Measurements from ENCODE around the gene KREMEN2. TPM values are rescaled to one million over a fixed set of nuclear protein-coding genes. Genes with fewer than 3 reads are reported as not detected.

KREMEN2 gene
- total RNA-seq, 3 donors from 2014 or later: 0.22 to 1.7 (median 1.3) TPM

DNA sequence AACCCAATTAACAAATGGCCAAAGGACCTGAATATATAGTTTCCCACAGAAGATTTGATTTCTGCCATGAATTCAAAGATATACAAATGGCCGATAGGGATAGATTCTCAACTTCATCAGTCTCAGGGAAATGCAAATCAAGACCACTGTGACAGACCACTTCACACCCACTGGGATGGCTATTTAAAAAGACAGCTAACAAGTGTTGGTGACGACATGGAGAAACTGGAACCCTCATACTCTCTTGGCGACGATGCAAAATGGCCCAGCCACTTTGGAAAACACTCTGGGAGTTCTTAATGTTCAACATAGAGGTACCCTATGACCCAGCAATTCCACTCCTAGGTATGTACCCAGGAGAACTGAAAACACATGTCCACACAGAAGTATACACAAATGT lies 17.4 kb upstream of the KREMEN2 start:
- intact Hi-C loops (cut with DNase I, micrococcal nuclease): no loop called here
- no peaks in the 10 kb centered on the region for H3K9me3 ChIP-seq
- ATAC-seq (no peak), DNase-seq (no peak)
- H3K36me3 ChIP-seq (ENCODE audit: low read depth): no peaks in the 10 kb centered on the region
- TF ChIP-seq, protein P1, sequence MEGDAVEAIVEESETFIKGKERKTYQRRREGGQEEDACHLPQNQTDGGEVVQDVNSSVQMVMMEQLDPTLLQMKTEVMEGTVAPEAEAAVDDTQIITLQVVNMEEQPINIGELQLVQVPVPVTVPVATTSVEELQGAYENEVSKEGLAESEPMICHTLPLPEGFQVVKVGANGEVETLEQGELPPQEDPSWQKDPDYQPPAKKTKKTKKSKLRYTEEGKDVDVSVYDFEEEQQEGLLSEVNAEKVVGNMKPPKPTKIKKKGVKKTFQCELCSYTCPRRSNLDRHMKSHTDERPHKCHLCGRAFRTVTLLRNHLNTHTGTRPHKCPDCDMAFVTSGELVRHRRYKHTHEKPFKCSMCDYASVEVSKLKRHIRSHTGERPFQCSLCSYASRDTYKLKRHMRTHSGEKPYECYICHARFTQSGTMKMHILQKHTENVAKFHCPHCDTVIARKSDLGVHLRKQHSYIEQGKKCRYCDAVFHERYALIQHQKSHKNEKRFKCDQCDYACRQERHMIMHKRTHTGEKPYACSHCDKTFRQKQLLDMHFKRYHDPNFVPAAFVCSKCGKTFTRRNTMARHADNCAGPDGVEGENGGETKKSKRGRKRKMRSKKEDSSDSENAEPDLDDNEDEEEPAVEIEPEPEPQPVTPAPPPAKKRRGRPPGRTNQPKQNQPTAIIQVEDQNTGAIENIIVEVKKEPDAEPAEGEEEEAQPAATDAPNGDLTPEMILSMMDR (IDR thresholded peaks at IDR 0.05): no peak
- no peaks in the 10 kb centered on the region for H3K4me1 ChIP-seq (ENCODE audit: low read depth)
- no peak overlapping the region for H3K4me3 ChIP-seq

DNA sequence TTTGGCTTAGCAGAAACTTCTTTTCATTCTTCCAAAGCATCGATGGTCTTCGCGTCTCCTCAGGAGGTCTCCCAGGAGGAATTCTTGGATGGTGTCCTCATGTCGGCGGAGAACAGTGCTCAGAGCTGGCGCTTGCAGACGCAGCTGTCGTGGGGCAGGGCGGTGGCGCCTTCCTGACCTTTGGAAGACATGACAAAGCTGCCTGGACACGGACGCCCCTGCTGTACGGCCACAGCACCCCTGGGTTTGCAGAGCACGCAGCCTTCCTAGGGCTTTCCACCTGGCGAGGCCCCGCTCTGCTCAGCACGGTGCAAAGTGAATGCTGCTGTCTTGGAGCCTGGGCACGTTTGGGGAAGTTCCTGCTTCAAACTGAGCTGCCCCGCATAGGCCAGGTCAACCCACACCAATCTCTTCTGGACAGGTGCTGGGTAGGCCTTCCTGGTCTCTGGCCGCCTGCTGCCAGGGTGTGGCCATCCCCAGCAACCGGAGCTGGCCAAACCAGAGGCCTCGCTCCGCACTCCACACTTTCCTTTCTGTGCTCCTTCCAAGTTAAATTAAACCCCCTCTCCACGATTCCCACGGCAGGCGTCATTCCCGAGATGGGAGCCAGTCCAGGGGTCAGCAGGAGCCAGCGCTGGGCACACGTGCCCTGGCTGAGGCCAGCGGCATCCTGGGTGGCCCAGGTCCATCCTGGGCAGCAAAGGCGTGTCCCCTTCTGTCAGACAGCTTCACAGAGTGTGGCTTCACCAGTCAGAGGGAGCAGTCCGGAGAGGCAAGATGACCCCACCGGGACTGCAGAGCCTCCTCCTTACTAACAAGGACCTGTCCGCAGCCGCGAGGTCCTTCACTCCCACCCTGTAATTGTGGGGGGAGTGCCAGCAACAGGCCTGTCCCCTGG lies 15.0 kb upstream of the KREMEN2 start:
- Histone ChIP-seq H3K4me3 (no peak overlapping the region), H3K36me3 (ENCODE audit: low read depth) (no peaks in the 10 kb centered on the region), H3K9me3 (no peaks in the 10 kb centered on the region), H3K4me1 (ENCODE audit: low read depth) (no peaks in the 10 kb centered on the region)
- no peak for DNase-seq
- TF ChIP-seq, protein P1 (IDR thresholded peaks at IDR 0.05): no peak
- intact Hi-C loops (cut with DNase I, micrococcal nuclease): no loop called here
- no peak for ATAC-seq

- ATAC-seq (no peak), DNase-seq (no peak)
- Histone ChIP-seq H3K4me1 (ENCODE audit: low read depth) (no peaks in the 10 kb centered on the region), H3K4me3 (no peak overlapping the region), H3K36me3 (ENCODE audit: low read depth) (no peaks in the 10 kb centered on the region), H3K9me3 (no peaks in the 10 kb centered on the region)
- TF ChIP-seq, protein P1 (IDR thresholded peaks at IDR 0.05): no peak
- intact Hi-C loops (cut with DNase I, micrococcal nuclease): no loop called here
Observed at GRCh38 chr16:2949705-2950352, 14.2 kb upstream of the KREMEN2 start.

GRCh38 chr16:2950353-2950724 lies 13.7 kb upstream of the KREMEN2 start:
- intact Hi-C loops (cut with DNase I, micrococcal nuclease): no loop called here

GRCh38 chr16:2950773-2951172 lies 13.3 kb upstream of the KREMEN2 start:
- no peaks in the 10 kb centered on the region for H3K36me3 ChIP-seq (ENCODE audit: low read depth)
- no peak for DNase-seq
- H3K4me1 ChIP-seq (ENCODE audit: low read depth): peaks cover 4% of the 10 kb centered on the region
- TF ChIP-seq, protein P1 (IDR thresholded peaks at IDR 0.05): no peak
- intact Hi-C loops (cut with DNase I, micrococcal nuclease): no loop called here
- no peak for ATAC-seq
- no peak overlapping the region for H3K4me3 ChIP-seq
- no peaks in the 10 kb centered on the region for H3K9me3 ChIP-seq

More at GRCh38 chr16:2950353-2950724, 13.7 kb upstream of the KREMEN2 start:
- TF ChIP-seq, protein P1 (IDR thresholded peaks at IDR 0.05): no peak
- no peak for DNase-seq
- no peak overlapping the region for H3K4me3 ChIP-seq
- ATAC-seq: no peak
- no peaks in the 10 kb centered on the region for H3K9me3 ChIP-seq
- H3K36me3 ChIP-seq (ENCODE audit: low read depth): no peaks in the 10 kb centered on the region
- H3K4me1 ChIP-seq (ENCODE audit: low read depth): no peaks in the 10 kb centered on the region
